Femur (tissue), 1 donor: ENCODE measurements around the gene RECQL5.

Experiments used
- DNase-seq: peaks from one replicate; pipeline ENCODE4 v3.0.0-alpha.2; 2017

RECQL5 gene

DNA sequence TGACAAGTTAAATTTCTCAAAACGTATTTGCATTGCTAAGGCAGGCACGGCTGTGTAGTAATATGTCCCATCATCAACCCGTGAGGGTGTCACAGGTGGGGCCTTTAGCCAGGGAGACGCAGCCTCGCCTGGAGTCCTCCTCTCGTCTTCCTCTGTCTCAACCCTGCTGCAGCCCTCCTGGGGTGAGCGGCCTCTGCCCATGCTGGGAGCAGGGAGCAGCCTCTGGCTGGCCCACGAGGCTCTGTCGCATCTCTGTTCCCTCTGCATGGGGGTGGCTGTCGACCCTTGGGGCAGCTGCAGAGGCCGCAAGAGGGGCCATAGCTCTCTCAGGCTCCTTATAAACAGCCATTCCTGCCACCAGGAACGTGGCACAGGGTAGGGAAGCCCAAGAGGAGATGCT, 34.5 kb downstream of the RECQL5 start:
- DNase-seq: no peak

DNA sequence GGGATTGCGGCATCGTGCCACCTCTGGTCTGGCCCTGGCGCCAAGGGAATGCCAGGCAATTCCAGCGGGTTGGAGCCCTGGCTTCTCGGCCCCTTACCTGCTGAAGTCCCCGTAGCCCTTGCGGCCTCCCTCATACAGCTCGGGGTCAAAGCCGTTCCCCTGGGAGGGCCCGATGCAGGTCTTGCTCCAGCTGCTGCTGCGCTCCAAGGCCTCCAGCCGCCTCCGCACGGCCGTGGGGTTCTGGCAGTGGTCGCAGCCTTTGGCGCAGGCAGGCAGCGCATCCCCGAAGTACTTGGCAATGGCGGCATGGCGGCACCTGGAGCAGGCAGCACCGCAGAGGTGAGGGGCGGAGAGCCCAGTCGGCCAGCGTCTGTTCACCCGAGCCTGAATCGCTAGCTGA, 35.6 kb downstream of the RECQL5 start:
- no peak for DNase-seq

DNA sequence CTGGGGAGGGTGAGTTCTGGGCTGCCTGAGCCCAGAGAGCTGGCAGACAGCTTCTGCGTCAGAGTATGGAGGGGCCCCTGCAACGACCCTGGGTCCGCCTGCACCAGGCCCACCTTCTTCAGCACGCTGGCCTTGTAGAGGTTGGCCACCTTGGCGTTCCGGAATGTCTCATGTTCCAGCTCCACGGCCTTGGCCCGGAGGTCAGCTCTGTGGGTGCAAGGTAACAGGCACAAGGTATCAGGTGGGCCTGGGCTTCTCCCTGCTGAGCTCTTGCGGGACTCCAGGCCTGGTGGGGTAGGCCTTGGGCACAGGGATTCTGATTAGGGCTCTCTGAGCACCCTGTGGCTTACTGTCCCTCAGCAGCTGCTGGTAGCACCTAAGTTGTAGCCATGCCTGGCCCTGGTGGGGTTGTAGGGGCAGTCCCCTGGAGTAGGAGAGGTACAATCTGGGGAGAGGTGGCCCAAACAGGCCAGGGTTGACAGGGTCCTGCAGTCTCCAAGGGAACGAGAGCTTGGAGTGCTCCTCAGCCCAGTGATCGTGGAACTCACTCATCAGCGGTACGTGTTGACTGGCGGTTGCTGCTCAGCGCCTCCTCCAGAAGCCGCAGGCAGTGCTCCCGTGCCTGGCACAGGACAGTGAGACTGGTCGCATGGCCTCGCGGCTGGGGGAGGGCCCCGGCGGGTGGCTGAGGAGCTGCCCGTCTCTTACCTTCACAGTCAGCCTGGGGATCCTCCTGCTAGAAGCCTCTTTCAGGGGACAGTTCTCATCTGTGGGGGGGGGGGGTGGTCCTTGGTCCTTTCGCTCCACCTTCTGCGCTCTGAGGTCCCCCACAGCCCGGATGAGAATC, 36.7 kb downstream of the RECQL5 start:
- DNase-seq: no peak

DNA sequence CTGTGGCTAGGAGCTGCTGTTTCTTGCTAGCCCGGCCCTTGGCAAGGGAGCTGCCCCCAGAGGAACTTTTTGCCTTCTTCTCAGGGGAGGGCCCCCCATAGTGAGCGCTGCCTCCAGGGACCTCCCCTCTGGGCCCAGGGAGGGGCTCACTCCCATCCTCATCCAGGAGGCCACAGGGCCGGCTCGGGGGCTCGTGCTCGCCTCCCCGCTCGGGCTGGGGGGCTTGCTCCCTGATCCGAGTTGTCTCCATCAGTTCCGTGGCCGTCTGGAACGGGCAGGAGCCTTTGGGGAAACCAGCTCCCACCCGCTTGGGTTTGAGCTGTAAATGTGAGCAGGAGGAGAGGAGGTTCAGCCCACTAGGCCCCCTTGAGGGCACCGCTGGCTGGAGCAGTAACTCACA, 37.8 kb downstream of the RECQL5 start:
- DNase-seq: no peak

DNA sequence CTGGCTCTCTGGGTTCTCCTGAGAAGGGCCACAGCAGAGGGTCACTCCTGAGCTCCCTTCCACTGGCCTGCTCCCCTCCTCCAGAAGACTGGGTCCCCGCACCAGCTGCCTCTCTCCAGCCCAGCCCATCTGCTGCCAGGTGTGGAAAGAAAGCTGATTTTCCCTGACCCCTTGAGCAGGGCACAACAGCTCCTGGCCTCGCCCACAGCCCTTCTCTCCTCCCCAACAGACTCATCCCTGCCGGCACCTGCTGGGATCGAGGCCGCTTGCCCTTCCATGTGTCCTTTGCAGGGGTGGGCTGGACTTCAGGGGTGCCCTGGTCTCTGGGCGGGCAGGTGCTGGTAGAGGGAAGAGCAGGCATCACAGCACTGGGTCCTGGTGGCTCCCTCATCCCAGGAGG, 38.5 kb downstream of the RECQL5 start:
- DNase-seq: no peak

DNA sequence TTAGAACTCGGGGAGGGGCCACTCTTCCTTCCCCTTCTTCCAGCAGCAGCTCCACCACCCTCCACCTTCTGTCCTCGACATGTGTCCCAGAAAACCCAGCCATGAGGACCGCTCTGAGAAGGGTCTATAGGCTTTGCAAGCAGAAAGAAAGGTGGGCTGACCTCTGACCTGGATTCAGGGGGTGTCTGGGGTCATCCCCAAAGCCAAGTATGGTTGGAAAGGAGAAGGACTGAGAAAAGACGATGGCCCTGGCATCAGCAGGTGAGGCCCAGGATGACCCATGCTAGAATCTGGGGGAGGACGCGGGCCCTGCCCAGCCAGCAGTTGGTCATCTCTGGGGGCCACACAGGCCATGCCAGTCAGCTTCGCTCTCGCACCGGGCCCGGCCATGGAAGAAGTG, 39.9 kb downstream of the RECQL5 start:
- DNase-seq: no peak

DNA sequence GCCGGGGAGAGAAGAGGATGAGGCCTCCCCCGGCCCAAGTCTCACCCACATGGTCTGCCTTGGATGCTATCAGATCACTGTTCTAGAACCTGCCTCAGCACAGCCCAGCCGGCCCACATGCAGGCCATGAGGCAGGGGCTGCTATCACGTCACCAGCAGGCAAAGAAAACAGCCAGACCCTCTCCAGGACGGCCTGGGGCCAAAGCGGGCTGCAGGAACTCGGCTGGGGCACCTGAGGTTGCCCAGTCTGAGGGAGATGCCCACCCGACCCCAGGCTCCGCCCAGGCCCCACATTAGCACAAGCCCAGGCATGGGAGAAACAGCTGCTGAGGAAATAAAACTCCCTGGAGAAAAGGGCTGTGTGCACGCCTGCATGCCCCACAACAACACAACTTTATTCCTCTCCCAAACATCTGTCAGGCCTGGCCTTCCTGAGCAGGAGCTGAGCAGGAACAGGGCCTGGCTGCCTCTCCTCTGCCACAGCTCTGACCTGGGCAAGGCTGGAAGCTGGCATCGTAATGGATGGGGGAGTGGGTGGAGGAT, 40.4 kb downstream of the RECQL5 start:
- DNase-seq: no peak

DNA sequence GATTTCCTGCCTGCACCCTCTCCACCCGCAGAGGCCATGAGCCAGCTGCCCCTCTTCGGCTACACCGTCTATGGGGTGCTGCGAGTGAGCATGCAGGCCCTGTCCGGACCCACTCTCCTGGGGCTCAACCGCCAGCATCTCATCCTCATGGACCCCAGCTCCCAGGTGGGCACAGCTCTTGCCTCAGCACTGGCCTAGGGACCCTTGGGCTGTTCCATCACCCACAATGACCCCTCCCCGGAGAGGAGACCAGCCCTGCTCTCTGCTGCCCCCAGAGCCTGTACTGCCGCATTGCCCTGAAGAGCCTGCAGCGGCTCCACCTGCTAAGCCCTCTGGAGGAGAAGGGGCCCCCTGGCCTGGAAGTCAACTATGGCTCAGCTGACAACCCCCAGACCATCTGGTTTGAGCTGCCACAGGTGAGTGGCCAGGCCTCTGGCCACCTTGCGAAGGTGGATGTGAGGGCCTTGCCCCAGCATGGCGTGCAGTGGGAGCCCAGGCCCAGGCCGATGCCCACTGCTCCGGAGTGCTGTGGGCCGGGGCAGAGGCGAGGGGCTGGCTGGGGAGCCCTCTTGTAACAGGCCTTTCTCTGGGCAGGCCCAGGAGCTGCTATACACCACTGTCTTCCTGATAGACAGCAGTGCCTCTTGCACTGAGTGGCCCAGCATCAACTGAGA, 41.0 kb downstream of the RECQL5 start:
- no peak for DNase-seq

DNA sequence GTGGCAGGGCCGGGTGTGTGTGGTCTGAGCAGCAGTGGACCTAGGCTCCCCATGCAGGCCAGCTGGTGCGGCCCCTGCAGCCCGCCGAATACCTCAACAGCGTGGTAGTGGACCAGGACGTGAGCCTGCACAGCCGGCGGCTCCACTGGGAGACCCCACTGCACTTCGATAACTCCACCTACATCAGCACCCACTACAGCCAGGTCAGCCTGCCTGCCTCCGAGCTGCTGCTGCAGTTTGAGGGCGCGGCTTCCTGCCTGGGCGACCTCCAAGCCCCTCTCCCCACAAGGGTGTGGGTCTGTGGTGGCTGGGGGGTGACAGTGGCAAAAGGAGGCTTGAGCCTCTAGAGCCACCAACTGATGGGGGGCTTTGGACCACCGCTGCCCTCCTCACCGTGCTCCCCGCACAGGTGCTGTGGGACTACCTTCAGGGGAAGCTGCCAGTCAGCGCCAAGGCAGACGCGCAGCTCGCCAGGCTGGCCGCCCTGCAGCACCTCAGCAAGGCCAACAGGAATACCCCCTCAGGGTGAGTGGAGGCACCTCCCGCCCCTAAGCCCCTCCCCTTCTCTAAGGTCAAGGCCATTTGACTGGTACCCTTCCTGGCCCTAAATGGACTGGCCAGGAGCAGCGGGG, 42.1 kb downstream of the RECQL5 start:
- DNase-seq: no peak

DNA sequence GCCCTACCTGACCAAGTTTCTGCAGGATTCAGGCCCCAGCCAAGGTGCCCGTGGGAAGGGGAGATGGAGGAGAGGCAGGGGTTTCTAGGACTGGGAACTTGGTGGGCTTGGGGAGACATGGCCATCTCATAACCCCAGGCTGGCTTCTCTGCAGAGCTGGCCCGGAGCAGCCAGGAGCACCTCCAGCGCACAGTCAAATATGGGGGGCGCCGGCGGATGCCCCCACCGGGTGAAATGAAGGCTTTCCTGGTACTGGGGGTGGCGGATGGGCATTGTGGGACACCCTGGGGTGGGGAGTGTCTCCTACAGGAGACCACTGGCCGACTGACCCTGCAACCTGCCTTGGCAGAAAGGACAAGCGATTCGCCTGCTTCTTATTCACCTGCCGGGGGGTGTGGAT, 42.9 kb downstream of the RECQL5 start:
- DNase-seq: no peak

DNA sequence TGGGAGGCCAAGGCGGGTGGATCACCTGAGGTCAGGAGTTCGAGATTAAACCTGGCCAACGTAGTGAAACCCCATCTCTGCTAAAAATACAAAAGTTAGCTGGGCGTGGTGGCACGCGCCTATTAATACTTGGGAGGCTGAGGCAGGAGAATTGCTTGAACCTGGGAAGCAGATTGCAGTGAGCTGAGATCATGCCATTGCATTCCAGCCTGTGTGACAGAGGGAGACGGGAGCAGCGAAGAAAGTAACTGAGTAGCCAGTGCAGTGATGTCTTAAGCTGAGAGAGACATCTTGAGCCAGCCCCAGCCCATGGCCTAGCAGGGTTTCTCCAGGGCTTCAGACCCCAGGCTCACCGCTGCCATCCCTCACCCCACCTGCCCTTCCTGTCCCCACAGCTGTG, 43.6 kb downstream of the RECQL5 start:
- no peak for DNase-seq

DNA sequence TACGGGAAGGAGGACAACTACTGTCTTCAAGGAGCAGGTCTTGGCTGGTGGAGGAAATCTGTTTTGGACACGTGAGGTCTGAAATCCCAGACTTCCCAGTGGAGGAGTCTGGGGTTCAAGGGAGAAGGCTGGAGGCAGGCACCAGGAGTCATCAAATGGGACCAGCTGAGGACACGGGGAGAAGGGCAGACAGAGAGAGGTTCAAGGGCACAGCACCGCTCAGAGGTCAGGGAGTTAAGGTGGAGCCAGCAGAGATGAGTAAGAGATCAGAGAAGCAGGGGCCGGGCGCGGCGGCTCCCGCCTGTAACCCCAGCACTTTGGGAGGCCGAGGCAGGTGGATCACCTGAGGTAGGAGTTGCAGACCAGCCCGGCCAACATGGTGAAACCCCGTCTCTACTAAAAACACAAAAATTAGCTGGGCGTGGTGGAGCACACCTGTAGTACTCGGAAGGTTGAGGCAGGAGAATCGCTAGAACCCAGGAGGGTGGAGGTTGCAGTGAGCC, 44.1 kb downstream of the RECQL5 start:
- DNase-seq: no peak

DNA sequence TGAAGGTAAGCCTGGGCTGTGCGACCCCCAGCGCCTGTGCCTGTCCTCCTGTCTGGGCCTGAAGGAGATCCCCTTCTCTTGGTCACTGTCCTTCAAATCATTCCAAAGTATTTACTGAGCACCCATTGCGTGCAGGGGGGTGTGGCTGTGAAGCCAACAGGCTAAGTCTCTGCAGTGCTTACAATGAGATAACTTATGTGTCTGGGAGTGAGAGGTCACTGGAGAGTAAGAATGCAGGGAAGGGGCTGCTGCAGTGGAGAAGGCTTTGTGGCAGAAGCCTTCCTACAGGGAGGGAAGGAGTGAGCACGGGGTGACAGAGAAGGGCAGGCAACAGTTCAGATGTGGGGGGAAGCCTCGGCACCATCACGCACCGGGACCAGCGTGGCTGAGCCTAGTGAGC, 44.9 kb downstream of the RECQL5 start:
- DNase-seq: no peak

DNA sequence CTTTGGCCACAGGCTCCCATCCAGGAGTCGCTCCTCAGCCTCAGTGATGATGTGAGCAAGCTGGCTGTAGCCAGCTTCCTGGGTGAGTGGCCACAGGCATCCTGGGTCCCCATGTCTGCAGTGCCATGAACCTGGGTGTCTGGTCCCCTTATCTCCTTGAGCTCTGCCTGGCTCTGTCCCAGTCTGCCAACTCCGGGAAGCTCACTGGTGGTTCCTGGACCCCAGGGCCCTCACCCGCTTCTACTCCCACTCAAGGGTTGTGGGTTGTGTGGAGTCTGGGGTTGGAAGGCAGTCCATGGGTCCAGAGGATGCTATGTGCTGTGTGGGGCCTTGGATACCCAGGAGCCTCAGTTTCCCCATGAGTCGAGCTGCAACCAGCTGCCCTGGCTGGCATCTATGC, 45.5 kb downstream of the RECQL5 start:
- DNase-seq: no peak

DNA sequence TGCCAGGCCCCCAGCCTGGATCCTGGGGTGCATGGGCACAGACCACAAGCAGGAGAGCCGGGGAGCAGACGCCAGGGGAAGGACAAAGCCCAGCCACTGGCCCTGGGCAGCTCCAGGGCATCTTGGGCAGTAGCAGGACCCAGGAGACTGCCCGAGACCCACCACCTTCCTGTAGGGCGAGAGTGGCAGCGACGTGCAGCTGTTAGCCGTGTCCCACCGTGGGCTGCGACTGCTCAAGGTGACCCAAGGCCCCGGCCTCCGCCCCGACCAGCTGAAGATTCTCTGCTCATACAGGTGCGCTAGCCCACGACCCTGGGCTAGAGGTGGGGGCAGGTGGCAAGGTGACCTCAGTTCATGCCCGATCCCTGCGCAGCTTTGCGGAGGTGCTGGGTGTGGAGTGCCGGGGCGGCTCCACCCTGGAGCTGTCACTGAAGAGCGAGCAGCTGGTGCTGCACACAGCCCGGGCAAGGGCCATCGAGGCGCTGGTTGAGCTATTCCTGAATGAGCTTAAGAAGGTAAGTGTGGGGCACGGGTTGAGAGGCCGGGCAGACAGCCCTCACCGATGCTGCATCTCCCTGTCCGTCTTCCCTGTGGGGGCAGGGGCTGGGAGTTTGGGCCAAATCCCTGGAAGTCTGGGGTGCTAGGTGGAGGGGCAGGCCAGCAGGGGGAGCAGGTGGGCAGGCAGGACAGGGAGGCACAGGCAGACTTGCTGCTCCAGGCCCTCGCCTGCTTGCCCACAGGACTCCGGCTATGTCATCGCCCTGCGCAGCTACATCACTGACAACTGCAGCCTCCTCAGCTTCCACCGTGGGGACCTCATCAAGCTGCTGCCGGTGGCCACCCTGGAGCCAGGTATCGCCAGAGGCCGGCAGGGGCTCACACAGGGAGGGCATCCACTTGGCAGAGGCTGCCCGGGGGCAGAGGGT, 47.2 kb downstream of the RECQL5 start:
- no peak for DNase-seq

DNA sequence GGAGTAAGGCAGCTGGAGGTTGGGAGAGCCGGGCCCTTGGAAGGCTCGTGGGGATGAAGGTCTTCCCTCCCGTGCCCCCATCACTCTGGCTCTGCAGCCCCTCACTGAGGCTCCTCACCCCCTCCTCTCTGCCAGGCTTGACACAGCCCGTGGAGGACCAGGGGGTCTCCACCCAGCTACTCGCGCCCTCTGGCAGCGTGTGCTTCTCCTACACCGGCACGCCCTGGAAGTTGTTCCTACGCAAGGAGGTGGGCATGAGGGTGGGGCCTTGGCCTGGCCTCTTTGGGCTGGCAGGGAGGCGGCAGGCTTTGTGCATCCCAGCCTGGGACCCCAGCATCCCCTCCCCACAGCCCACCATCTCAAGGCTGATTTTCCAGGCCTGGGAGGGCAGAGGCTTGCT, 49.3 kb downstream of the RECQL5 start:
- no peak for DNase-seq

DNA sequence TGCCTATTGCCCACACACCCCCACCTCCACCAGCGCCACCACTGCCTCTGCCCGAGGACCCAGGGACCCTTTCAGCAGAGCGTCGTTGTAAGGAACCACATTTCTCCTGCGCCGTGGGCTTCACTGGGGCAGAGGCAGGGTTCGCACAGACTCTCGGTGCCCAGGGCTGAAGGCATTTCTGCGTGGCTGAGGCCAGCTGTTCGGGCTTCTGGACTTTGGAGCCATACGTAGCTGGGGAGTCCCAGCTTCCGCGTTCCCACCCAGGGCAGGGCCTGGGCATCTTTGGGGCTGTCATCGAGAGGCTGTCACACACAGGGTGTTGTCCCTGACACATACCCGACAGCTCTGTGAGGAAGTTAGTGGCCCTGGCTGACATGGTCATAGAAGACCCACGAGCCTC, 49.7 kb downstream of the RECQL5 start:
- no peak for DNase-seq

DNA sequence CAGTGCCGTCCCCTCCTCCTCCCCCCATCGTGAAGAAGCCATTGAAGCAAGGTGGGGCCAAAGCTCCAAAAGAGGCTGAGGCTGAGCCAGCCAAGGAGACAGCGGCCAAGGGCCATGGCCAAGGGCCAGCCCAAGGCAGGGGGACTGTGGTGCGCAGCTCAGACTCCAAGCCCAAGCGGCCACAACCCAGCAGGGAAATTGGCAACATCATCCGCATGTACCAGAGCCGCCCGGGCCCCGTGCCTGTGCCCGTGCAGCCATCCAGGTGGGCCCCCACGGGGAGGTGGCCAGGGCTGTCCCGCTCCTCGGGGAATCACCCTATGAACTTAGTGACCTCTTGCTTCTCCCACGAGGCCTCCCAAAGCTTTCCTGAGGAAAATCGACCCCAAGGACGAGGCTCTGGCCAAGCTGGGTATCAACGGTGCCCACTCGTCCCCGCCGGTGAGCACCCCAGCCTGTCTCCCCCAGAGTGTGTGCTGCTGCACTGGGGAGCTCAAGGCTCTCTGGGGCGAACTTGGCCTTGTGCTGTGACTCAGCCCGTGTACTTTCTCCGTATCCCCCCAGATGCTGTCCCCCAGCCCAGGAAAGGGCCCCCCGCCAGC, 50.3 kb downstream of the RECQL5 start:
- DNase-seq: no peak

DNA sequence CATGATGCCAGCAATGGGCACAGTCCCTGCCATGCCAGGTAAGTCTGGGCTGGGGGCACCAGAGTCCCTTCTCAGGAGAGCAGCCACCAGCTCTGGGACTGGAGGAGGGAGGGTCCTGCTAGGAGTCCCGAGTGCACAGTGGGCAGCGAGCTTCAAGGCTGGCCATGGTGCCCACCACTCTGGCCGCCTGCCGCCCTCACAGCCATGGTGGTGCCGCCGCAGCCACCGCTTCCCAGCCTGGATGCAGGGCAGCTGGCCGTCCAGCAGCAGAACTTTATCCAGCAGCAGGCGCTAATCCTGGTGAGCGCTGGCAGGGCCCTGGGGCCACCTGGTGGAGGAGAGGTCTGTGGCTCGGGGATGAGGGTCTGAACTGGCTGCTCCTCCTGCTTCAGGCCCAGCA, 51.7 kb downstream of the RECQL5 start:
- no peak for DNase-seq

DNA sequence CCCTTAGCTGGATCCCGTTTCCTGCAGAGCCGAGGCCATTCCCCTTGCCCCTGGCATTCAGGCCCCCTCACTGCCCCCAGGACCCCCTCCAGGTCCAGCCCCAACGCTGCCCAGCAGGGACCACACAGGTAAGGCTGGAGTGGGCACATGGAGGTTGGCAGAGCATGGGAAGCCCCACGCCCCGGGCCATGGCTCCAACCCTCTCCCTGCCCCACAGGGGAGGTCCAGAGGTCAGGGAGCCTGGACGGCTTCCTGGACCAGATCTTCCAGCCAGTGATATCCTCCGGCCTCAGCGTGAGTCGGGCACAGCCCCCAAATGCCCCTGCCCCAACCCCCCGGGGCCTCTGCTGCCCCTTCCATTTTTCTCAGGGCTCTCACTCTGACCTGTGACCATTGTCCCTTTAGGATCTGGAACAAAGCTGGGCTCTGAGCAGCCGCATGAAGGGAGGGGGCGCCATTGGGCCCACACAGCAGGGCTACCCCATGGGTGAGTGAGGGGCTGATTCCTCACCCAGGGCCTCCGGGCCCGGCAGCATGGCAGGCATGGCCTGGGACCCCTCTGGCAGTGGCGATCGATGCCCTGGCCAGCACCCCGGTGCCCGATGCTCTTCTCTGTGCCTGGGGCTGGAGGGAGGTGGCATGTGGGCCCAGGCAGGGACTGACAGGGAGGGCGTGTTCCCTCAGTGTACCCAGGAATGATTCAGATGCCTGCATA, 52.2 kb downstream of the RECQL5 start:
- DNase-seq: no peak

DNA sequence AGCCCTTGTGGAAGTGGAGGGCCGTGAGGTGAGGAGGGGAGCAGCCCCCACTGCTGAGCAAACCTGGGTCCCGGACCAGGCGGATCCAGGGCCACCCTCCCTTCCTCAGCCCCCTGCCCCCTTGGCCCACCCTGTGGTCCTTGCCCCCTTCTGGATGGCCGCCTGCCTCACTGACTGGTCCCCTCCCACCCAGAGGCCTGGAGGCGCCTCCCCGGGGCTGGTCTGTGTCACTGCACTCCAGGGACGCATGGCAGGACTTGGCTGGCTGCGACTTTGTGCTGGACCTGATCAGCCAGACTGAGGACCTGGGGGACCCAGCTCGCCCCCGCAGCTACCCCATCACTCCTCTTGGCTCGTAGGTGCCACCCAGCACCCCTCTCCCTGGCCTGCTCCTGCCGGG, 52.9 kb downstream of the RECQL5 start:
- no peak for DNase-seq
